ENCODE data around the gene AGAP1. TPM values are rescaled to one million over a fixed set of nuclear protein-coding genes. Genes with fewer than 3 reads are reported as not detected.

AGAP1 gene
- total and polyA plus RNA-seq, 2 donors (not counting 3 experiments of a cell fraction or from before 2014, with no cell fraction given): 10.2 to 20.9 TPM

DNA sequence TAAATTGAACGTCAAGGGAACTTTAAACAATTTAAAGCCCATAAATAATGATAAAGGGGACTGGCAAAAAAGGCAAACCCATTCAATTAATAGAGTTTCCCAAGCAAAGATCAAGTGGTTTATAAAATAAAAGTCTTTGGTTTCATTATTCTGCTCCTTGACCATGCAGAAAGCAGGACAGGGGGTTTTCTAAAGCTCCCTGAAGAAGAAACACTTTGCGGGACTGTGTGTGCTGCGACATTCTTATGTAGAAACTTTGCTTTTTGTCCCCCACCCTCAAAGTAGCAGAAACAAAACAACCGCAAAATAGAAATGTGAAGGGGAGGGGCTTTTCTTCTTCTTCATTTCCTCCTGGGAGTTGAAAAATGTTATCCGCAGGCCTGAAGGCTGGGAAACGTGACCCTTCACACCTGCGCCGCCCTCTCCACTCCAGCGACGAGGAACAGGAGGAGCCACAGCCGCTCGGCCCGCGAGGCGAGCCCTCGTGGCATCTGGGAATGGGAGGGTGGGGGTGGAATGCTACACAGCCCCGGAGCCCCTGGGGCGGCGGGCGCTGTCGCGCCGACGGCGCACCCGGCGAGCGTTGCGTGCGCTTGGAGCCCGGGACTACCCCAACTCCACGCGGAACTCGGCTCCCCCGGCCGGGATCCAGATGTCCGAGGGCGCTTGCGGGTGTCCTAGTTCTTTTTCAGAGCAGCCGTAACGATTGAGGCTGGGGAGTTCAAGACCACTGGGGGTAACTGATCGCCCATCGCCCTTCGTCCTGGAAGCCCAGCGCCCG is 678.6 kb downstream of the AGAP1 start:
- Histone ChIP-seq H2AFZ (ENCODE audit: low read depth, low read length) (no peak overlapping the region), H3K9me3 (replicated peaks; ENCODE audit: control insufficient read depth, insufficient read depth, low read length) (no peaks in the 10 kb centered on the region), H3K9ac (replicated peaks; ENCODE audit: extremely low read depth, insufficient read depth, low read length) (no peak overlapping the region), H3K27ac (ENCODE audit: insufficient read depth, low read depth, low read length) (no peak overlapping the region), H3K36me3 (ENCODE audit: control insufficient read depth in 2 of 2, extremely low read depth in 1 of 2, insufficient read depth in 2 of 2, low read length in 2 of 2) (no peaks in the 10 kb centered on the region), H3K4me1 (ENCODE audit: control insufficient read depth, extremely low read depth, insufficient read depth, low read length) (peaks cover 23% of the 10 kb centered on the region), H4K20me1 (replicated peaks; ENCODE audit: control insufficient read depth, extremely low read depth, insufficient read depth, low read length) (no peaks in the 10 kb centered on the region), H3K9me1 (replicated peaks; ENCODE audit: control insufficient read depth, extremely low read depth, insufficient read depth, low read length) (no peaks in the 10 kb centered on the region), H3K4me2 (ENCODE audit: insufficient read depth, low read length) (no peak overlapping the region), H3K79me2 (ENCODE audit: control insufficient read depth, insufficient read depth, low read length) (no peaks in the 10 kb centered on the region), H3K4me3 (replicated peaks in 1 of 3; ENCODE audit: insufficient read depth in 1 of 3, low read depth in 1 of 3, low read length in 3 of 3) (no peak overlapping the region), H3K27me3 (ENCODE audit: control insufficient read depth in 2 of 2, insufficient read depth in 2 of 2, low read length in 2 of 2) (peaks cover 3 to 55% of the 10 kb centered on the region in 2 experiments)
- ChIA-PET POLR2A (no interaction called here), CTCF (interaction anchor here (1.4 to 4.9 kb wide), 3 partner anchors 6 to 407 kb away, joined by 4 to 61 read pairs (median 11); no protein-coding TSS in a partner anchor)
- TF ChIP-seq EZH2 (IDR thresholded peaks at IDR 0.05; ENCODE audit: borderline replicate concordance, low read depth, low read length, severe bottlenecking) (peak; percentile 96), JUN (IDR thresholded peaks at IDR 0.05; ENCODE audit: borderline replicate concordance, insufficient read depth, insufficient read length, low read depth) (no peak), FOS (IDR thresholded peaks at IDR 0.05; ENCODE audit: borderline replicate concordance, insufficient read depth, low read length) (no peak), POLR2AphosphoS5 (IDR thresholded peaks at IDR 0.05; ENCODE audit: insufficient read depth, low read depth, low read length) (no peak), GATA2 (IDR thresholded peaks at IDR 0.05; ENCODE audit: insufficient read depth, insufficient read length, low read depth, low read length) (no peak)
- TF ChIP-seq, protein P1, sequence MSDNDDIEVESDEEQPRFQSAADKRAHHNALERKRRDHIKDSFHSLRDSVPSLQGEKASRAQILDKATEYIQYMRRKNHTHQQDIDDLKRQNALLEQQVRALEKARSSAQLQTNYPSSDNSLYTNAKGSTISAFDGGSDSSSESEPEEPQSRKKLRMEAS (IDR thresholded peaks at IDR 0.05; ENCODE audit: insufficient read depth, insufficient read length): no peak
- TF ChIP-seq, protein P2, sequence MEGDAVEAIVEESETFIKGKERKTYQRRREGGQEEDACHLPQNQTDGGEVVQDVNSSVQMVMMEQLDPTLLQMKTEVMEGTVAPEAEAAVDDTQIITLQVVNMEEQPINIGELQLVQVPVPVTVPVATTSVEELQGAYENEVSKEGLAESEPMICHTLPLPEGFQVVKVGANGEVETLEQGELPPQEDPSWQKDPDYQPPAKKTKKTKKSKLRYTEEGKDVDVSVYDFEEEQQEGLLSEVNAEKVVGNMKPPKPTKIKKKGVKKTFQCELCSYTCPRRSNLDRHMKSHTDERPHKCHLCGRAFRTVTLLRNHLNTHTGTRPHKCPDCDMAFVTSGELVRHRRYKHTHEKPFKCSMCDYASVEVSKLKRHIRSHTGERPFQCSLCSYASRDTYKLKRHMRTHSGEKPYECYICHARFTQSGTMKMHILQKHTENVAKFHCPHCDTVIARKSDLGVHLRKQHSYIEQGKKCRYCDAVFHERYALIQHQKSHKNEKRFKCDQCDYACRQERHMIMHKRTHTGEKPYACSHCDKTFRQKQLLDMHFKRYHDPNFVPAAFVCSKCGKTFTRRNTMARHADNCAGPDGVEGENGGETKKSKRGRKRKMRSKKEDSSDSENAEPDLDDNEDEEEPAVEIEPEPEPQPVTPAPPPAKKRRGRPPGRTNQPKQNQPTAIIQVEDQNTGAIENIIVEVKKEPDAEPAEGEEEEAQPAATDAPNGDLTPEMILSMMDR (IDR thresholded peaks at IDR 0.05; ENCODE audit: extremely low read depth in 1 of 2, insufficient read depth in 1 of 2, low read depth in 1 of 2, low read length in 2 of 2): no peak
- no TSS peak for BruUV-seq (replicated peaks)
- FAIRE-seq (no peak), DNase-seq (ENCODE audit: low read depth, low spot score) (no peak)
- intact Hi-C loops (cut with micrococcal nuclease): no loop called here
- dilution Hi-C loops (cut with MboI; ENCODE audit: extremely low pct_ligation_motif_present, low sequenced_read_pairs): no loop called here

All from endothelial cell of umbilical vein (primary cell).